Neural cell (in vitro differentiated cells): Measurements from ENCODE around the gene NTRK1. TPM values are rescaled to one million over a fixed set of nuclear protein-coding genes. Genes with fewer than 3 reads are reported as not detected.

Source experiments
- H2AFZ ChIP-seq: fragments of 200-600, 300-800 bp; sonication (generic), shearing (Covaris generic); 2 replicates; pipeline ENCODE4 v1.6.0; 2014; ENCODE audit warnings: low read depth, mild to moderate bottlenecking, antibody characterized with exemption, low read length, moderate library complexity
- H3F3A ChIP-seq: fragments of 200-600 bp; shearing (Covaris generic); 2 replicates; pipeline ENCODE4 v1.6.1; 2016; ENCODE audit warnings: mild to moderate bottlenecking, moderate library complexity, mixed read lengths, antibody characterized with exemption, low read length; ENCODE audit not compliant: insufficient read depth, poor library complexity, severe bottlenecking
- H3K27ac ChIP-seq: fragments of 200-600, 300-800 bp; sonication (generic), shearing (Covaris generic); 2 replicates; pipeline ENCODE4 v1.5.1; 2014; ENCODE audit warnings: mild to moderate bottlenecking, low read length, moderate library complexity
- H3K27me3 ChIP-seq: fragments of 300-800, 200-600 bp; sonication (generic), shearing (Covaris generic); 2 replicates; pipeline ENCODE4 v1.6.0; 2014; ENCODE audit warnings: mild to moderate bottlenecking, low read depth, low read length, moderate library complexity; ENCODE audit not compliant: insufficient read depth
- H3K36me3 ChIP-seq: fragments of 300-800, 200-600 bp; sonication (generic), shearing (Covaris generic); 2 replicates; pipeline ENCODE4 v1.5.1; 2014; ENCODE audit warnings: mild to moderate bottlenecking, antibody characterized with exemption, low read length, moderate library complexity; ENCODE audit not compliant: insufficient read depth
- H3K4me2 ChIP-seq: fragments of 300-800, 200-600 bp; sonication (generic), shearing (Covaris generic); 2 replicates; pipeline ENCODE4 v1.6.0; 2014; ENCODE audit warnings: mild to moderate bottlenecking, low read length
- H3K4me3 ChIP-seq: fragments of 300-800, 200-600 bp; sonication (generic), shearing (Covaris generic); 2 replicates; pipeline ENCODE4 v1.5.1; 2014; ENCODE audit warnings: mild to moderate bottlenecking, low read length, moderate library complexity
- H3K79me2 ChIP-seq: fragments of 200-600 bp; shearing (Covaris generic); replicated peaks from 2 replicates; pipeline ENCODE4 v1.6.0; 2014; ENCODE audit warnings: mild to moderate bottlenecking, low read length, moderate library complexity; ENCODE audit not compliant: insufficient read depth
- H3K9ac ChIP-seq: fragments of 300-800, 200-600 bp; sonication (generic), shearing (Covaris generic); 2 replicates; pipeline ENCODE4 v1.6.1; 2016; ENCODE audit warnings: mild to moderate bottlenecking, low read length, mixed read lengths
- H3K9me2 ChIP-seq: fragments of 200-600 bp; shearing (Covaris generic); 2 replicates; pipeline ENCODE4 v1.6.1; 2016; ENCODE audit warnings: mild to moderate bottlenecking, low read length, mixed read lengths; ENCODE audit not compliant: insufficient read depth
- H3K9me3 ChIP-seq: fragments of 200-600, 300-800 bp; sonication (generic), shearing (Covaris generic); 2 replicates; pipeline ENCODE4 v1.6.1; 2016; ENCODE audit warnings: mild to moderate bottlenecking, mixed run types, low read length, moderate library complexity, mixed read lengths
- H4K20me1 ChIP-seq: fragments of 200-600 bp; shearing (Covaris generic); 2 replicates; pipeline ENCODE4 v1.6.1; 2016; ENCODE audit warnings: mild to moderate bottlenecking, mixed run types; ENCODE audit not compliant: insufficient read depth
- EP300 ChIP-seq: fragments of 450-650 bp; conservative IDR thresholded peaks from 2 replicates; pipeline ENCODE4 v1.6.1; 2014; ENCODE audit warnings: antibody characterized with exemption, mild to moderate bottlenecking, moderate library complexity; ENCODE audit not compliant: poor library complexity, severe bottlenecking
- EZH2 ChIP-seq: fragments of 200-600, 300-800 bp; shearing (Covaris generic), sonication (generic); IDR thresholded peaks from 2 replicates; pipeline ENCODE4 v1.6.1; 2014; ENCODE audit warnings: antibody characterized with exemption, low read length, borderline replicate concordance, mild to moderate bottlenecking; ENCODE audit not compliant: insufficient read depth, poor library complexity, severe bottlenecking
- MXI1 ChIP-seq: fragments of 450-650 bp; conservative IDR thresholded peaks from 2 replicates; pipeline ENCODE4 v1.6.1; 2014; ENCODE audit warnings: antibody characterized with exemption, mild to moderate bottlenecking; ENCODE audit not compliant: poor library complexity, severe bottlenecking
- POLR2AphosphoS5 ChIP-seq: IDR thresholded peaks from 2 replicates; pipeline ENCODE4 v1.6.1; 2012
- RAD21 ChIP-seq: fragments of 450-650 bp; conservative IDR thresholded peaks from 2 replicates; pipeline ENCODE4 v1.6.1; 2014; ENCODE audit warnings: antibody characterized with exemption, mild to moderate bottlenecking, moderate library complexity
- REST ChIP-seq: IDR thresholded peaks from 2 replicates; pipeline ENCODE4 v1.6.1; 2012; ENCODE audit warnings: borderline replicate concordance
- SMC3 ChIP-seq: fragments of 450-650 bp; conservative IDR thresholded peaks from 2 replicates; pipeline ENCODE4 v1.6.1; 2014; ENCODE audit warnings: antibody characterized with exemption, mild to moderate bottlenecking, moderate library complexity; ENCODE audit not compliant: poor library complexity
- TAF1 ChIP-seq: IDR thresholded peaks from 2 replicates; pipeline ENCODE4 v1.6.1; 2012; ENCODE audit warnings: low read depth
- polyA plus RNA-seq: library from polyadenylated mRNA; depleted of rRNA; stranded (reverse); fragments of >200 nt; gene quantifications from 2 replicates; pipeline ENCODE4 v1.2.3, GENCODE V29; 2014
- TF ChIP-seq, protein P1 (sequence below): fragments of 450-650 bp; IDR thresholded peaks from 2 replicates; pipeline ENCODE4 v1.5.1; 2014; ENCODE audit warnings: antibody characterized with exemption, mild to moderate bottlenecking, moderate library complexity; ENCODE audit not compliant: poor library complexity, severe bottlenecking

NTRK1 gene
- polyA plus RNA-seq, 1 donor from 2014 or later = 4.9 TPM

DNA sequence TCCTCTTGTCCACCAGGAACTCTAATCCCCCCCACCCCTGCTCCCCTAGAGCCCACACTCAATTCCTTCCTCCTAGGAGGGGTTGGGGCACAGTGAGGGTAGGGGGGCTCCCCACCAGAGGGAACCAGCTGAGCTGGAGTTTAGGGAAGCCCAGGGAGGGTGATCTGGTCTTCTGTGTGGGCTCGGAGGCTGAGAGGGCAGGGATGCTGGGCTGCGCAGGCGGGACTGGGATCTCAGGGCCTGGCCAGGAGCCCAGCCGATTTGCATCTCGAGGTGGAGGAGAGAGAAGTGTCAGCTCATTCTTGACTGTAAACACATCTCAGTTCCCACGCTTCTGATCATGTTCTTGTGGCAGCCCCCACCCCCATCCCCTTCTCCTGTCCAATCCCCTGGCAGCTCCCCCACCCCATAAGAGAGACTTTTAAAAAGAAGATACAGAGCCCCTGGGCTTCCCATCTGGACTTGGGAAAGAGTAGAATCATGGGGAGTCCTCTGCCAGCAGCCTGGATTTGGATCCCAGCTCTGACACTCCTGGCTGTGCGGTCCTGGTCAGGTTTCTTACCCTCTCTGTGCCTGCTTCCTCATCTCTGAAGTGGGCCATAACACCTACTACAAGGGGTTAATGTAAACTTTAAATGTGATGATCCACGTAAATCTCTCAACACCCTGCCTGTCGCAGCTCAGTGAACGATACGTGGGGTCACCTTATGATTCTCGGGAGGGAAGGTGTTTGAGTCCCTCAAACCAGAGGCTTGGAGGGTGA lies 39.5 kb downstream of the NTRK1 start:
- Histone ChIP-seq H3K9me3 (no peaks in the 10 kb centered on the region), H3K4me2 (no peak overlapping the region), H3K9me2 (no peaks in the 10 kb centered on the region), H3K4me3 (no peak overlapping the region), H3K79me2 (no peaks in the 10 kb centered on the region), H2AFZ (no peak overlapping the region), H3F3A (no peaks in the 10 kb centered on the region), H4K20me1 (no peaks in the 10 kb centered on the region), H3K36me3 (no peaks in the 10 kb centered on the region), H3K27me3 (peaks cover 4% of the 10 kb centered on the region), H3K27ac (no peak overlapping the region), H3K9ac (no peak overlapping the region)
- TF ChIP-seq POLR2AphosphoS5 (no peak), REST (no peak), MXI1 (no peak), EZH2 (no peak), SMC3 (no peak), EP300 (no peak), RAD21 (no peak), TAF1 (no peak)
- TF ChIP-seq, protein P1, sequence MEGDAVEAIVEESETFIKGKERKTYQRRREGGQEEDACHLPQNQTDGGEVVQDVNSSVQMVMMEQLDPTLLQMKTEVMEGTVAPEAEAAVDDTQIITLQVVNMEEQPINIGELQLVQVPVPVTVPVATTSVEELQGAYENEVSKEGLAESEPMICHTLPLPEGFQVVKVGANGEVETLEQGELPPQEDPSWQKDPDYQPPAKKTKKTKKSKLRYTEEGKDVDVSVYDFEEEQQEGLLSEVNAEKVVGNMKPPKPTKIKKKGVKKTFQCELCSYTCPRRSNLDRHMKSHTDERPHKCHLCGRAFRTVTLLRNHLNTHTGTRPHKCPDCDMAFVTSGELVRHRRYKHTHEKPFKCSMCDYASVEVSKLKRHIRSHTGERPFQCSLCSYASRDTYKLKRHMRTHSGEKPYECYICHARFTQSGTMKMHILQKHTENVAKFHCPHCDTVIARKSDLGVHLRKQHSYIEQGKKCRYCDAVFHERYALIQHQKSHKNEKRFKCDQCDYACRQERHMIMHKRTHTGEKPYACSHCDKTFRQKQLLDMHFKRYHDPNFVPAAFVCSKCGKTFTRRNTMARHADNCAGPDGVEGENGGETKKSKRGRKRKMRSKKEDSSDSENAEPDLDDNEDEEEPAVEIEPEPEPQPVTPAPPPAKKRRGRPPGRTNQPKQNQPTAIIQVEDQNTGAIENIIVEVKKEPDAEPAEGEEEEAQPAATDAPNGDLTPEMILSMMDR = no peak

DNA sequence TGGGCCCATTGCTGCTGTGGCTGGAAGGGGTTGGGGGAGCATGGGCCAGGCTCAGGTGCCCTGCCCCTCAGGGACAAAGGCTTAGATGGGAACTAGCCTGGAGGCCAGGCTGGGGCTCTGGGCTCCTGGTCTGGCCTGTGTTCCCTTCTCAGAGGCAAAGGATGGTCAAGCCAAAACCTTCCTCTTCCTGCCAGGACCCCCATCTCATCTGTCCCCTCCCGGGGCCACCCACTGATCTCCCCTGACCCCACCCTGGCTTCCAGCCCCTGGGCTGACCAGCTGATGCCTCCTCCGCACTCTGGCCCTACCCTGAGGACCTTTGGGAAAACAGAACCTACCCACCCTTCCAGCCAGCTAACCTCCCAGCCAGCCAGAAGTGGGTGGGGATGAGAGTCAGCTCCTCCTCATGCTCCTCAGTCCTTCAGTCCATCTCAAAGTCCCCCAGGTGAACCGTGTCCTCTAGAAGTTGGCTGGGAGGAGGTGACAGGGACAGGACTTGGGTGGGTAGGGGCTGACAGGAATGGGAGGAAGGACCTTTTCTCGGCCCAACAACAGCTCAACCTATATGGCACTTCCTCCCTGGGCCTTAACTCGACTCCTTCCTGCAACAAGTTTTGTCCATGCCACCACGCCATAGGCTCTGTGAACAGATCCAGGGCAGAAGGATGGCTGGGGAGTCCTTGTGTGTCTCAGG lies 40.4 kb downstream of the NTRK1 start:
- no peak for TF ChIP-seq SMC3
- TF ChIP-seq RAD21 = no peak
- no peak for TF ChIP-seq TAF1
- no peak for TF ChIP-seq POLR2AphosphoS5
- TF ChIP-seq EZH2 = no peak
- no peak for TF ChIP-seq MXI1
- no peak for TF ChIP-seq REST
- TF ChIP-seq, protein P1 = no peak
- no peak for TF ChIP-seq EP300
- no peaks in the 10 kb centered on the region for H3K36me3 ChIP-seq
- H3F3A ChIP-seq = no peaks in the 10 kb centered on the region
- H3K27ac ChIP-seq = no peak overlapping the region
- H4K20me1 ChIP-seq = no peaks in the 10 kb centered on the region
- no peak overlapping the region for H3K4me2 ChIP-seq
- H3K9ac ChIP-seq = no peak overlapping the region
- no peak overlapping the region for H3K4me3 ChIP-seq
- no peaks in the 10 kb centered on the region for H3K9me2 ChIP-seq
- no peaks in the 10 kb centered on the region for H3K9me3 ChIP-seq
- no peaks in the 10 kb centered on the region for H3K27me3 ChIP-seq
- no peak overlapping the region for H2AFZ ChIP-seq
- H3K79me2 ChIP-seq = no peaks in the 10 kb centered on the region
